ENCODE results near the gene CSGALNACT2. TPM values are rescaled to one million over a fixed set of nuclear protein-coding genes. Genes with fewer than 3 reads are reported as not detected.
A peak's percentile ranks its signal among the peaks of the same experiment; 100 is the strongest.

CSGALNACT2 gene
- total RNA-seq, 2 donors from 2014 or later: 3.5 to 8.2 TPM

GRCh38 chr10:43196981-43197833, 59.0 kb downstream of the CSGALNACT2 start:
- no peak for DNase-seq
- no peak overlapping the region for H3K4me3 ChIP-seq
- no peak overlapping the region for H3K27ac ChIP-seq
- no peaks in the 10 kb centered on the region for H3K9me3 ChIP-seq
- H3K4me1 ChIP-seq: no peaks in the 10 kb centered on the region
- intact Hi-C loops (cut with DNase I): no loop called here
- no peaks in the 10 kb centered on the region for H3K27me3 ChIP-seq
- no peak for TF ChIP-seq CTCF (IDR thresholded peaks at IDR 0.05)
- H3K9ac ChIP-seq (ENCODE audit: low read depth in 2 of 2, low read length in 2 of 2): no peak overlapping the region
- H3K36me3 ChIP-seq: no peaks in the 10 kb centered on the region

GRCh38 chr10:43197834-43198681, 59.8 kb downstream of the CSGALNACT2 start:
- no peaks in the 10 kb centered on the region for H3K4me1 ChIP-seq
- H3K36me3 ChIP-seq: no peaks in the 10 kb centered on the region
- DNase-seq: no peak
- no peaks in the 10 kb centered on the region for H3K27me3 ChIP-seq
- intact Hi-C loops (cut with DNase I): no loop called here
- no peak overlapping the region for H3K4me3 ChIP-seq
- no peaks in the 10 kb centered on the region for H3K9me3 ChIP-seq
- no peak overlapping the region for H3K9ac ChIP-seq (ENCODE audit: low read depth in 2 of 2, low read length in 2 of 2)
- peak; percentile 17 for TF ChIP-seq CTCF (IDR thresholded peaks at IDR 0.05)
- no peak overlapping the region for H3K27ac ChIP-seq

GRCh38 chr10:43198682-43199005, 60.4 kb downstream of the CSGALNACT2 start:
- no peak for TF ChIP-seq CTCF (IDR thresholded peaks at IDR 0.05)
- no peak for DNase-seq
- H3K36me3 ChIP-seq: no peaks in the 10 kb centered on the region
- no peaks in the 10 kb centered on the region for H3K27me3 ChIP-seq
- no peak overlapping the region for H3K27ac ChIP-seq
- H3K9me3 ChIP-seq: no peaks in the 10 kb centered on the region
- no peak overlapping the region for H3K4me3 ChIP-seq
- intact Hi-C loops (cut with DNase I): no loop called here
- H3K4me1 ChIP-seq: no peaks in the 10 kb centered on the region
- no peak overlapping the region for H3K9ac ChIP-seq (ENCODE audit: low read depth in 2 of 2, low read length in 2 of 2)

GRCh38 chr10:43199088-43199683, 60.9 kb downstream of the CSGALNACT2 start:
- no peaks in the 10 kb centered on the region for H3K27me3 ChIP-seq
- intact Hi-C loops (cut with DNase I): no loop called here
- no peaks in the 10 kb centered on the region for H3K36me3 ChIP-seq
- H3K9me3 ChIP-seq: no peaks in the 10 kb centered on the region
- H3K4me3 ChIP-seq: no peak overlapping the region
- H3K4me1 ChIP-seq: no peaks in the 10 kb centered on the region
- no peak overlapping the region for H3K9ac ChIP-seq (ENCODE audit: low read depth in 2 of 2, low read length in 2 of 2)
- DNase-seq: no peak
- no peak overlapping the region for H3K27ac ChIP-seq
- no peak for TF ChIP-seq CTCF (IDR thresholded peaks at IDR 0.05)

GRCh38 chr10:43199684-43200537, 61.7 kb downstream of the CSGALNACT2 start:
- no peak for DNase-seq
- no peaks in the 10 kb centered on the region for H3K4me1 ChIP-seq
- H3K27ac ChIP-seq: no peak overlapping the region
- no peaks in the 10 kb centered on the region for H3K27me3 ChIP-seq
- H3K4me3 ChIP-seq: no peak overlapping the region
- H3K9me3 ChIP-seq: no peaks in the 10 kb centered on the region
- no peak overlapping the region for H3K9ac ChIP-seq (ENCODE audit: low read depth in 2 of 2, low read length in 2 of 2)
- no peaks in the 10 kb centered on the region for H3K36me3 ChIP-seq
- TF ChIP-seq CTCF (IDR thresholded peaks at IDR 0.05): no peak
- intact Hi-C loops (cut with DNase I): no loop called here

Measured in colonic mucosa (tissue), 4 donors.